CD4-positive, alpha-beta T cell treated with Interferon gamma for 1 hour (primary cell): ENCODE measurements around the gene KHK.
"Not testable (repeated sequence)": the region's sequence is repeated elsewhere in the genome, so short reads cannot be mapped to it uniquely, and the experiment has no call there.

Experiments
- DNase-seq: peaks from one replicate; pipeline ENCODE4 v3.0.0-alpha.2; 2020

The KHK gene

GRCh38 chr2:27060323-27060722, 26.2 kb upstream of the KHK start:
- DNase-seq: no peak

GRCh38 chr2:27065128-27065527, 21.4 kb upstream of the KHK start:
- no peak for DNase-seq

GRCh38 chr2:27067385-27067784, 19.2 kb upstream of the KHK start:
- DNase-seq: no peak

GRCh38 chr2:27069436-27069835, 17.1 kb upstream of the KHK start:
- no peak for DNase-seq

- no peak for DNase-seq
Observed at GRCh38 chr2:27069961-27070618, 16.5 kb upstream of the KHK start.

- no peak for DNase-seq
Observed at GRCh38 chr2:27070653-27071276, 15.8 kb upstream of the KHK start.

- DNase-seq: peak; percentile 90
Observed at GRCh38 chr2:27071277-27071989, 15.1 kb upstream of the KHK start, which contains the start of gene OST4. Gene OST4 (minus strand): TSS chr2:27071654.

GRCh38 chr2:27071990-27072830, 14.4 kb upstream of the KHK start:
- no peak for DNase-seq

GRCh38 chr2:27072920-27073319, 13.7 kb upstream of the KHK start:
- DNase-seq: no peak

GRCh38 chr2:27073782-27074181, 12.8 kb upstream of the KHK start:
- DNase-seq: no peak

- peak; percentile 39 for DNase-seq
Observed at GRCh38 chr2:27074738-27075565, 11.6 kb upstream of the KHK start.

- not testable (repeated sequence) for DNase-seq
Observed at GRCh38 chr2:27075566-27075871, 11.1 kb upstream of the KHK start.

- DNase-seq: no peak
Observed at GRCh38 chr2:27076323-27076722, 10.2 kb upstream of the KHK start.

GRCh38 chr2:27077231-27077630, 9.3 kb upstream of the KHK start:
- no peak for DNase-seq

- DNase-seq: no peak
Observed at GRCh38 chr2:27078267-27079194, 8.0 kb upstream of the KHK start, which contains the start of gene EMILIN1. Gene EMILIN1 (plus strand): TSS chr2:27078615. CDS start chr2:27079066, 451 bp downstream.

- no peak for DNase-seq
Observed at GRCh38 chr2:27079233-27080139, 7.1 kb upstream of the KHK start.

- DNase-seq: no peak
Observed at GRCh38 chr2:27080140-27080469, 6.5 kb upstream of the KHK start.

- DNase-seq: no peak
Observed at GRCh38 chr2:27080603-27080936, 6.0 kb upstream of the KHK start.

- no peak for DNase-seq
Observed at GRCh38 chr2:27081984-27082772, 4.4 kb upstream of the KHK start.
